ENCODE measurements around the gene ZMYM1. TPM values are rescaled to one million over a fixed set of nuclear protein-coding genes. Genes with fewer than 3 reads are reported as not detected.
A peak's percentile ranks its signal among the peaks of the same experiment; 100 is the strongest.

Gene ZMYM1
- total and polyA plus RNA-seq, 2 experiments from 2014 or later, result 37.4 to 51.0 TPM

GRCh38 chr1:35085421-35085820, 6.2 kb downstream of the ZMYM1 start:
- Mint-ChIP-seq H3K4me3 (no peak overlapping the region), H3K9me3 (no peaks in the 10 kb centered on the region), H3K27me3 (ENCODE audit: insufficient read depth, low read depth, poor library complexity) (peaks cover 5% of the 10 kb centered on the region), H3K4me1 (peaks cover 4% of the 10 kb centered on the region), H3K36me3 (ENCODE audit: low read depth) (peaks cover 7% of the 10 kb centered on the region; the same call in 2 of the 3 replicates), H3K27ac (peak overlapping the region; percentile 4; the same call in 1 of the 2 replicates)
- Histone ChIP-seq H3K27ac (ENCODE audit: low read depth) (peak overlapping the region; percentile 73; the same call in 1 of the 2 replicates), H3K4me3 (no peak overlapping the region), H3K79me2 (replicated peaks; ENCODE audit: insufficient read depth) (peaks cover 99% of the 10 kb centered on the region), H2AFZ (no peak overlapping the region), H3K4me2 (no peak overlapping the region), H4K20me1 (replicated peaks; ENCODE audit: insufficient read depth) (peaks cover 44% of the 10 kb centered on the region), H3K4me1 (ENCODE audit: insufficient read depth) (peaks cover 11% of the 10 kb centered on the region), H3K36me3 (ENCODE audit: insufficient read depth) (no peaks in the 10 kb centered on the region; the same call in 1 of the 2 replicates), H3K9me2 (ENCODE audit: insufficient read depth) (no peaks in the 10 kb centered on the region), H3K27me3 (ENCODE audit: insufficient read depth) (no peaks in the 10 kb centered on the region), H3F3A (replicated peaks; ENCODE audit: low read depth) (no peaks in the 10 kb centered on the region)
- ATAC-seq (peak; percentile 41; the same call in 2 of the 3 replicates), DNase-seq (ENCODE audit: low spot score) (no peak)
- TF ChIP-seq, protein P1, sequence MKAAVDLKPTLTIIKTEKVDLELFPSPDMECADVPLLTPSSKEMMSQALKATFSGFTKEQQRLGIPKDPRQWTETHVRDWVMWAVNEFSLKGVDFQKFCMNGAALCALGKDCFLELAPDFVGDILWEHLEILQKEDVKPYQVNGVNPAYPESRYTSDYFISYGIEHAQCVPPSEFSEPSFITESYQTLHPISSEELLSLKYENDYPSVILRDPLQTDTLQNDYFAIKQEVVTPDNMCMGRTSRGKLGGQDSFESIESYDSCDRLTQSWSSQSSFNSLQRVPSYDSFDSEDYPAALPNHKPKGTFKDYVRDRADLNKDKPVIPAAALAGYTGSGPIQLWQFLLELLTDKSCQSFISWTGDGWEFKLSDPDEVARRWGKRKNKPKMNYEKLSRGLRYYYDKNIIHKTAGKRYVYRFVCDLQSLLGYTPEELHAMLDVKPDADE (IDR thresholded peaks at IDR 0.05), result no peak
- TF ChIP-seq ZNF114 (CRISPR knock-in tag; IDR thresholded peaks at IDR 0.05) (no peak), EZH2 (IDR thresholded peaks at IDR 0.05; ENCODE audit: low read depth, unreplicated experiment) (no peak), ZNF331 (CRISPR knock-in tag; IDR thresholded peaks at IDR 0.05; ENCODE audit: low read depth) (no peak)

GRCh38 chr1:35097224-35097623, 18.0 kb downstream of the ZMYM1 start:
- Histone ChIP-seq H2AFZ (no peak overlapping the region), H4K20me1 (replicated peaks; ENCODE audit: insufficient read depth) (peaks cover 8% of the 10 kb centered on the region), H3K27me3 (ENCODE audit: insufficient read depth) (no peaks in the 10 kb centered on the region), H3F3A (replicated peaks; ENCODE audit: low read depth) (no peaks in the 10 kb centered on the region), H3K36me3 (ENCODE audit: insufficient read depth) (peaks cover 58% of the 10 kb centered on the region), H3K4me2 (no peak overlapping the region), H3K9me2 (ENCODE audit: insufficient read depth) (no peaks in the 10 kb centered on the region), H3K79me2 (replicated peaks; ENCODE audit: insufficient read depth) (peaks cover 14% of the 10 kb centered on the region), H3K27ac (ENCODE audit: low read depth) (no peak overlapping the region), H3K4me3 (no peak overlapping the region), H3K4me1 (ENCODE audit: insufficient read depth) (peaks cover 7% of the 10 kb centered on the region)
- TF ChIP-seq CREB1 (CRISPR knock-in tag; IDR thresholded peaks at IDR 0.05; ENCODE audit: low read depth), result no peak
- no peak for TF ChIP-seq CTCF (conservative IDR thresholded peaks at IDR 0.05; ENCODE audit: low read depth in 2 of 2)
- no peak for TF ChIP-seq EZH2phosphoT487 (IDR thresholded peaks at IDR 0.05; ENCODE audit: unreplicated experiment)
- no peak for TF ChIP-seq STAT1 (IDR thresholded peaks at IDR 0.05; ENCODE audit: unreplicated experiment)
- Mint-ChIP-seq H3K27ac (no peak overlapping the region), H3K9me3 (no peaks in the 10 kb centered on the region), H3K36me3 (ENCODE audit: low read depth) (peaks cover 70% of the 10 kb centered on the region), H3K4me1 (peaks cover 7% of the 10 kb centered on the region; the same call in 2 of the 3 replicates), H3K4me3 (no peak overlapping the region), H3K27me3 (ENCODE audit: insufficient read depth, low read depth, poor library complexity) (no peaks in the 10 kb centered on the region)
- ATAC-seq, result no peak
- DNase-seq (ENCODE audit: low spot score), result no peak
